GM19240 (cell line): ENCODE data around the gene GALNT12.

Source experiments
- DNase-seq: peaks from one replicate; pipeline ENCODE4 v3.0.0; 2011; ENCODE audit warnings: low spot score; ENCODE audit not compliant: insufficient read length

Gene GALNT12

GRCh38 chr9:98860871-98861293 lies 53.4 kb downstream of the GALNT12 start:
- no peak for DNase-seq

DNA sequence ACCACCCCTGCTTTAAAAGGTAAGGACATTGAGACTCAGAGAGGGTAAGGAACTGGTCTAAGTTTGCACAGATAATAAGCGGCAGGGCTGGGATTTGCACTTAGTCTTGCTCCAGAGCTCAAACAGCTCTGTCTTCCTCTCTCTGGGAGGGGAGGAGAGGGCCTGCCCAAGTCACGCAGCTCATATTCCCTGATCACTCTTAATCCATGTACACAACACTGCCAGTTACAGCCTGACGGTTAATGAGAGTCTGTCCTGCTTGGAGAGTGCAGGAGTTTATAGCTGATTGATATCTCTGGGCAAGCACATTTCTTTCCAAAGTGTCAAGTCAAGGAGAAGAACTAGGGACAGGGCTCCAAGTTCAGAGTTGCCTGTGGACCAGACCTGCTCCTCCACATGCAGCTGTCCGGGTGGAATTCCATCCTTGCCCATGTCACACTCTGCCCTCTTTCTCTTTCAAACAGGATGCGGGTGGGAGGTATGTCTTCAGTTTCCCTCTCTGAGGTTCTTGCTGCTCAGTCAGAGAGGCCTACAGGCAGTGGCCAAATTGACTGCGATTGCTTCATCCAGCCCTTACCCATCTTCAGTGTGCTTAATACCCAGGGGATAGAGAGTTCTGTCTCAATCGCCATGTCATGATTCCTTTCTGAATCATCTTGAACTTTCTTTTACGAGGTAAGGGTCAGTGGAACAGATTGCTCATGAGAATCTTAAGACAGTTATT lies 54.5 kb downstream of the GALNT12 start:
- no peak for DNase-seq

GRCh38 chr9:98862936-98863335 lies 55.5 kb downstream of the GALNT12 start:
- DNase-seq, result no peak

GRCh38 chr9:98864281-98865174 lies 57.1 kb downstream of the GALNT12 start:
- DNase-seq, result no peak

- no peak for DNase-seq
Measured at GRCh38 chr9:98865284-98865875, 57.9 kb downstream of the GALNT12 start.

- no peak for DNase-seq
Measured at GRCh38 chr9:98866435-98867102, 59.1 kb downstream of the GALNT12 start.

DNA sequence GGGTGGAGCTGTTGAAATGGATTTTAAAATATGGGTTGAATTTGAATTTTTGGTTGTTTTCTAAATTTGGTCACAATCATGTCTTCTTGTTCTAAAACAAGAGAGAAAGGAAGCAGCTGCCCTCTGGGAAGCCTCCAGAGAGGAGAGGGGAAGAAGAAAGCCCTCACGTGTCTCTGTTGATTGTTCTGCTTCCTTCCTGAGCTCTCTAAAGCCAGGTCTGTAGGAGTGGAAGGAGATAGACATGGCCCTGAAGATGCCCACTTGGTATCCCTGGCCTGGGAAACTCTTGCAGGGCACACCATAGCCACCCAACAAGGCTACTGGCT lies 59.6 kb downstream of the GALNT12 start:
- DNase-seq, result no peak

DNA sequence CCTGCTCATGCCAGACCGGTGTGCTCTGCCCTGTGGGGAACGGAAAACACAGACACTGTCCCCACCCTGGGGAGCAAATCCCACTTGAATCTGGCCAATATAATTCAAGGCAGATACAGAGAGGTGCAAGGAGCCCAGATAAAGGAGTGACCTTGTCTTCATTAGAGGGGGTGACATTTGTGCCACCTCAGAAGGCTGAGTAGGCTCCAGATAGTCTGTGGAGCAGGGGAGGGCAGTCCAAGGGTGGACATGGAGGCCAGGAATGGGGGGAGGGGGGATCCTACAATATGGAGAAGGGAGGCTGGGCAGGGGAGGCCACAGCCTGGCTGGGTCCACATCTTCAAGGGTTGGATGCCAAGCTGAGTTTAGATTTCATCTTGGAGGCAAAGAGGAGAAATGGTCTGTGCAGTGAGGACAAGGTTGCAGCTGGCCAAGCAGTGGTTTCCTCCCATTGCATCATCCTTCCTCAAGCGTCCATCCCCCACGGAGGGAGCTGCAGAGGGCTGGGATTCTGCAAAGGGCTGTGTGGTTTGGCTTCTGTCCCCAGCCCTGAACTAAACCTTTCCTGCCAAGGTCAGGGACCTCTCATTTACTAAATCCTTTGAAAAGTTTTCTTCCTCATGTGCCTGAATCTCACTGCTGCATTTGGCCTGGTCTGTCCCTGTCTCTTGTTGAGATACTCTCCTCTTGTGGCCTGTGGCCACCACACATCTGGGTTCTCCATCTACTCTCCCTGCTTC lies 60.1 kb downstream of the GALNT12 start:
- no peak for DNase-seq

DNA sequence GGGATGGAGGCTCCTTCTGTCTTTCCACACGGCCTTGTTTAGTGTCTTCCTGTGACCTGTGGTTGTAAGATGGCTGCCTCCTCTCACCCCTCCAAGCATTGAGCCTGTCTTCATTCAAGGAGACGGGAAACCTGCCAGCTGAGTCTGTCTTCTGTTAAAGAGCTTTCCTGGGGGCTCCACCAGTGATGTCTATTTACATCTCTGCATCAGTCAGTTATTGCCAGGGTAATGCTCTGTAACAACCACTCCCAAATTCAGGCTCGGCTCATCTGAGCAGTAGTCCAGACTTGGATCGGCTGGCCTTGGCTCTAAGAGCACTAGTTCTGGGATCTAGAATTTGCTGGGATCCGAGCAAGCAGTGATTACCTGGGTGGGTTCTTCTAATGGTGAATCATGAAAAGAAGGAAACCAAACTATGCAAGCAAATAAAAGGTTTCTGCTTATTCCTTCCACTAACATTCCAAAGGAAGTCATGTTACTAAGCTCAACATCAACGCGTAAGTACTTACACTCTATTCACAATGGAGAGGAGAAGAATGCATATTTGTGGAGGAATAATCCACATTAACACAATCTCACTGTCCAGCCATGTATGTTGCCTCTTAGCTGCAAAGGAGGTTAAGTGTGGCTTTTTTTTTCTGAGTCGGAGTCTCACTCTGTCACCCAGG lies 61.7 kb downstream of the GALNT12 start:
- no peak for DNase-seq

- DNase-seq, result no peak
Measured at GRCh38 chr9:98869866-98870265, 62.4 kb downstream of the GALNT12 start.

GRCh38 chr9:98870782-98871557 lies 63.5 kb downstream of the GALNT12 start:
- DNase-seq, result no peak

DNA sequence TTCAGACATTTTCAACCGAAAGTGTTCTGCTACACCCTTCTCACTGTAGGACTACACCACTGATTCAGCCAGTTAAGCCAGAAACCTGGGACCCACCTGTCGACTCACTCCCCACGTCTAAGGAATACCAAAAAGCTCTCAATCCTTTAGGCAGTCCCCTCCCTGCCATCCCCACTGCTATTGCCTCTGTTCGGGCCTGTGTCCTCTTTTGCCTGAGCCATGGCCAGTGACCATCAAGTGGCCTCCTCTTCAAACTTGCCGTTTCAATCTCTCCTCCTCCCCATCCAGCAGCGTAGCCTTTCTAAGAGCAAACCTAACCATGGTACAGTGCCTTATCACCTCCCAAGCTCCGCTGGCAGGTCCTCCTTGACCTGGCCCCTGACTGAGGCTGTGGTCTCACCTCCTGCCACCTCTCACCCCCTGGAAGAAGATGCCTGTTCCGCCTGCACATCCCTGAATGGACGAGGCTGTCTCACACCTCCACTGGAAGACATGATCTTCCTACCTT lies 64.1 kb downstream of the GALNT12 start:
- no peak for DNase-seq

DNA sequence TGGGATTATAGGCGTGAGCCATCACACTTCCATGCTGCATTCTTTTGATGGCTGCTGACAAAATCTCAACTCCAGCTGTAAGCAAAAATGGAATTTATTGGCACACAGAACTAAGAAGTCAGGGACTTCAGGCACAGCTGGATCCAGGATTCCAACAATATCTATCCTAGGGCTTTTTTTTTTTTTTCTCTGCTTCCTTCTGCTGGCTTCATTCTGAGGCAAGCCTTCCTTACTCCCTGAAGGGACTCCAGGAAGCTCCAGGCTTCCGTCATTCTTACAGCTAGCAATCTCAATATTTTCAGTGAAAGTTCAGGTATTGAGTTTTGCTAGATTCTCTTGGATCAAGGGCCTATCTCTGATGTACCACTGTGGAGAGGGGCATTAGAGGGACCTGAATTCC lies 66.1 kb downstream of the GALNT12 start:
- DNase-seq, result no peak

DNA sequence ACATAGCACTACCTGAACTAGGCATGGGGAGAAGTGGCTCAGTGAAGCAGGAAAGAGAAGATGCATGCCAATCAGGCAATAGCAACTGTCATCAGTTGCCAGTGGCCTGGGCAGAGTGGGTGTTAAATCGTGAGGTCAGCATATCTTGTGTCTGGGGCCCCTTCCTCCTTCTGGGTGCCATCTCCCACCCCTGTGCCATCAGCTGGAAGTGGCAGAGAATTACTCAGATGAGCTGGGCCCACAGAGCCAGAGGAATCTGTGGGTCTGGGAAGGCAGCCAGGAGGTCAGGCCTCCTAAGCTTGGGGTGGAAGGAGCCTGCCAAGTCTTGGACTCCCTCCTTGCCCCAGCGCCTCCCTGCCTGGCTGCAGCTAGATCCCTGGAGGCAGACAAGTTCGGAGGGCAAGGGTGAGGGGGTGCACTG lies 66.5 kb downstream of the GALNT12 start:
- DNase-seq, result no peak

DNA sequence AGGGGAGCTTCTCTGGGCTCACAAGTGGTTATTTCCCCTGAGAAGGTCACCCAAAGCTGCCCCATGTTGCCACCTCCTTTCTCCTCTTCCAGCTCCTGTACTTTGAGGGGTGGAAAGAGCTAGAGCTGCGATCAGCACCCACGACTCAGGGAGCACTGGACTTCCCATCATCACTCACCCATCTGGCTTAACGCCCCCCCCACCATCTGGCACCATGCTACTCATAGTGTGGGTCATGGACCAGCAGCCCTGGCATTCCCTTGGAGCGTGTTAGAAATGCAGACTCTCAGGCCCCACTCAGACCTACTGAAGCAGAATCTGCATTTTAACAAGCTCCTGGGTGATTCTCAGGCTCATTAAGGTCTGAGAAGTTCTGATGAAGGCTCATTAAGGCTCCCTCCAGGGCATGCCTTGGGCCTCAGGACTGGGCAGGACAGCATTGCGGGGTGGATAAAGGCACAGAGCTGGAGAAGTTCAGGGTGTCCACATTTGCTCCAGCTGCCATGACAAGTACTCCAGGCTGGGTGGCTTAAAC lies 67.3 kb downstream of the GALNT12 start:
- no peak for DNase-seq

DNA sequence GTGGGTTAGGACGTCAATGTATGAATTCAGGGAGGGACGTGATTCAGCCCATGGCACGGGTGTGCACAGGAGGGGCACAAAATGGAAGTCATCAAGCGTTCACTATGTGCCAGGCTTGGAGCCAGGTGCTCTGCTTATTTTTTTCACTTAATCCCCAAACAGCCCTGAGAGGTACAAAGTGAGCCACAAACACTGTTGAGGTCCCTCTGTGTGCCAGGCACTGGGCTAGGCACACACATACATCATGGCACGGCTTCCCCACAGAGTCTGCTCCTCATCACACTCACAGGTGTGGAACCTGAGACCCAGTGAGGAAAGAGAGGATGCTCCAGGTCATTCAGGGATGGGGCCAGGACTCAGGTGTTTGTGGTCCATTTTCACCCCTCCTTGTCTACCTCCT lies 68.1 kb downstream of the GALNT12 start:
- DNase-seq, result no peak

GRCh38 chr9:98877311-98877710 lies 69.8 kb downstream of the GALNT12 start:
- no peak for DNase-seq

- DNase-seq, result no peak
Measured at GRCh38 chr9:98879094-98879962, 71.9 kb downstream of the GALNT12 start.
